ENCODE measurements around the gene EN2. TPM values are rescaled to one million over a fixed set of nuclear protein-coding genes. Genes with fewer than 3 reads are reported as not detected.

Gene EN2
- total RNA-seq, 1 experiment from 2014 or later: 0.07 TPM

GRCh38 chr7:155418304-155418703, 39.6 kb upstream of the EN2 start:
- no peak overlapping the region for H4K91ac ChIP-seq (ENCODE audit: insufficient read length, low read depth, low read length)
- no peak overlapping the region for H2BK12ac ChIP-seq (ENCODE audit: insufficient read length, low read depth, low read length)
- Mint-ChIP-seq H3K9me3 (peaks cover 0 to 2% of the 10 kb centered on the region in 2 experiments; a peak in 2 of 5 replicates), H3K4me3 (no peak overlapping the region; a peak in 1 of 5 replicates), H3K27ac (no peak overlapping the region), H3K36me3 (ENCODE audit: insufficient read depth in 1 of 3, low read depth in 3 of 3) (no peaks in the 10 kb centered on the region), H3K4me1 (peaks cover 0 to 11% of the 10 kb centered on the region in 2 experiments; a peak in 3 of 4 replicates), H3K27me3 (ENCODE audit: low read depth) (peaks cover 73% of the 10 kb centered on the region)
- no peaks in the 10 kb centered on the region for H3K9me3 ChIP-seq (ENCODE audit: control insufficient read depth, low read depth, low read length)
- H4K5ac ChIP-seq (ENCODE audit: insufficient read length, low read depth, low read length): no peak overlapping the region
- H3K79me1 ChIP-seq (ENCODE audit: insufficient read depth, low read depth, low read length, poor library complexity, severe bottlenecking): no peaks in the 10 kb centered on the region
- no peak for TF ChIP-seq CTCF (conservative IDR thresholded peaks at IDR 0.05)
- H4K20me1 ChIP-seq (ENCODE audit: control insufficient read depth, insufficient read depth, insufficient read length): no peaks in the 10 kb centered on the region
- no peak overlapping the region for H4K8ac ChIP-seq (replicated peaks; ENCODE audit: insufficient read length, low read depth, low read length)
- no peak overlapping the region for H3K18ac ChIP-seq (ENCODE audit: insufficient read length, low read depth, low read length)
- H3K9ac ChIP-seq (ENCODE audit: extremely low read depth, insufficient read length, low read length): no peak overlapping the region
- no CpG with 5 or more reads among the region's 12 CpGs for WGBS (ENCODE audit: extremely low coverage, insufficient read length, low lambda C conversion rate)
- no peak overlapping the region for H3K4me2 ChIP-seq (ENCODE audit: insufficient read depth, insufficient read length, low read length)
- no peak overlapping the region for H3K4ac ChIP-seq (ENCODE audit: low read depth, low read length)
- DNase-seq: no peak
- H2BK120ac ChIP-seq (ENCODE audit: low read depth, low read length, poor library complexity, severe bottlenecking): no peak overlapping the region
- H3K27me3 ChIP-seq (ENCODE audit: insufficient read depth, low read length): no peaks in the 10 kb centered on the region
- H3K23ac ChIP-seq (ENCODE audit: insufficient read length, low read depth, low read length): no peak overlapping the region
- H2BK15ac ChIP-seq (ENCODE audit: low read depth, low read length): no peak overlapping the region
- no peak overlapping the region for H2AFZ ChIP-seq (ENCODE audit: low read length)
- no peak overlapping the region for H2BK5ac ChIP-seq (ENCODE audit: insufficient read length, low read length)
- H3K4me1 ChIP-seq (ENCODE audit: insufficient read depth, low read length): no peaks in the 10 kb centered on the region
- no peak overlapping the region for H2BK20ac ChIP-seq (ENCODE audit: low read depth, low read length, poor library complexity, severe bottlenecking)
- no peak overlapping the region for H3K56ac ChIP-seq (ENCODE audit: insufficient read length, low read depth, low read length)
- H3K23me2 ChIP-seq (ENCODE audit: insufficient read length, low read depth, low read length, poor library complexity, severe bottlenecking): no peaks in the 10 kb centered on the region
- no peak overlapping the region for H3T11ph ChIP-seq (ENCODE audit: low read length)
- H3K79me2 ChIP-seq (ENCODE audit: insufficient read depth, low read length): no peaks in the 10 kb centered on the region
- no peak overlapping the region for H2AK5ac ChIP-seq (ENCODE audit: insufficient read length, low read length)
- H3K27ac ChIP-seq (ENCODE audit: insufficient read length, low read depth, low read length): no peak overlapping the region
- H3K14ac ChIP-seq (ENCODE audit: insufficient read depth, low read length): no peak overlapping the region
